Endothelial cell of umbilical vein (primary cell): ENCODE data around the gene EEF1A1. TPM values are rescaled to one million over a fixed set of nuclear protein-coding genes. Genes with fewer than 3 reads are reported as not detected.

Source experiments
- BruUV-seq: library from RNA; stranded (reverse); fragments of 400-500 nt; replicated peaks from 2 replicates; lab custom pipeline; 2021; lab: Mats Ljungman, UMichigan
- CTCF ChIA-PET: fragments of 300-600, 350-600 bp; sonication (Branson Sonifier 250); formaldehyde crosslinking; loops from one replicate; lab custom pipeline; 2021; ENCODE audit warnings: antibody characterized with exemption, inconsistent platforms; lab: Charles Lee
- POLR2A ChIA-PET: fragments of 300-600, 350-600 bp; sonication (Branson Sonifier 250); formaldehyde crosslinking; loops from one replicate; lab custom pipeline; 2021; ENCODE audit warnings: antibody characterized with exemption, inconsistent platforms; lab: Charles Lee
- DNase-seq: peaks from one replicate; pipeline ENCODE4 v3.0.0-alpha.2; 2011; ENCODE audit warnings: low read depth, low spot score
- FAIRE-seq: peaks from 2 replicates; lab custom pipeline; 2011; peaks lifted over from hg19 to GRCh38; lab: Jason Lieb, UNC
- H2AFZ ChIP-seq: 2 replicates; pipeline ENCODE4 v1.6.0; 2012; ENCODE audit warnings: low read depth, low read length, control low read depth, inconsistent platforms
- H3K27ac ChIP-seq: 2 replicates; pipeline ENCODE4 v1.5.1; 2011; ENCODE audit warnings: low read depth, mild to moderate bottlenecking, control low read depth, low read length, moderate library complexity; ENCODE audit not compliant: insufficient read depth
- H3K27me3 ChIP-seq, 2 experiments: 2 replicates each; pipeline versions ENCODE4 v1.6.0 to v1.6.1; 2011; ENCODE audit warnings: low read length in 2 of 2, mixed read lengths in 1 of 2; ENCODE audit not compliant: control insufficient read depth in 2 of 2, insufficient read depth in 2 of 2
- H3K36me3 ChIP-seq, 2 experiments: 2 replicates in 1 of 2; 3 replicates in 1 of 2; pipeline ENCODE4 v1.5.1; 2011; ENCODE audit warnings: low read length in 2 of 2, mild to moderate bottlenecking in 1 of 2, moderate library complexity in 1 of 2; ENCODE audit not compliant: control insufficient read depth in 2 of 2, insufficient read depth in 2 of 2; ENCODE audit errors: extremely low read depth in 1 of 2
- H3K4me1 ChIP-seq: 3 replicates; pipeline ENCODE4 v1.5.1; 2011; ENCODE audit warnings: mild to moderate bottlenecking, low read length; ENCODE audit not compliant: control insufficient read depth, insufficient read depth; ENCODE audit errors: extremely low read depth
- H3K4me2 ChIP-seq: 2 replicates; pipeline ENCODE4 v1.6.1; 2011; ENCODE audit warnings: low read length, control low read depth, mixed read lengths; ENCODE audit not compliant: insufficient read depth
- H3K4me3 ChIP-seq, 3 experiments: fragments of 200-600 bp in 1 of 3; sonication (generic), shearing (Covaris generic) in 1 of 3; replicated peaks in 1 of 3; 2 replicates each; pipeline ENCODE4 v1.5.1; 2011 to 2016; ENCODE audit warnings: control low read depth in 3 of 3, low read length in 3 of 3, mild to moderate bottlenecking in 2 of 3, inconsistent platforms in 1 of 3, low read depth in 1 of 3, moderate library complexity in 1 of 3; ENCODE audit not compliant: insufficient read depth in 1 of 3
- H3K79me2 ChIP-seq: 2 replicates; pipeline ENCODE4 v1.6.0; 2012; ENCODE audit warnings: low read length, inconsistent platforms; ENCODE audit not compliant: control insufficient read depth, insufficient read depth
- H3K9ac ChIP-seq: replicated peaks from 2 replicates; pipeline ENCODE3; 2011; ENCODE audit warnings: low read length, control low read depth; ENCODE audit not compliant: insufficient read depth; ENCODE audit errors: extremely low read depth
- H3K9me1 ChIP-seq: replicated peaks from 3 replicates; pipeline ENCODE4 v1.6.0; 2011; ENCODE audit warnings: mild to moderate bottlenecking, low read length; ENCODE audit not compliant: control insufficient read depth, insufficient read depth; ENCODE audit errors: extremely low read depth
- H3K9me3 ChIP-seq: replicated peaks from 2 replicates; pipeline ENCODE4 v1.5.1; 2012; ENCODE audit warnings: low read length, inconsistent platforms; ENCODE audit not compliant: control insufficient read depth, insufficient read depth
- H4K20me1 ChIP-seq: replicated peaks from 2 replicates; pipeline ENCODE3; 2011; ENCODE audit warnings: mild to moderate bottlenecking, low read length; ENCODE audit not compliant: control insufficient read depth, insufficient read depth; ENCODE audit errors: extremely low read depth
- EZH2 ChIP-seq: IDR thresholded peaks from 2 replicates; pipeline ENCODE4 v1.6.1; 2012; ENCODE audit warnings: borderline replicate concordance, low read depth, mild to moderate bottlenecking, moderate library complexity, low read length, inconsistent platforms; ENCODE audit not compliant: severe bottlenecking
- FOS ChIP-seq: IDR thresholded peaks from 2 replicates; pipeline ENCODE4 v1.6.1; 2011; ENCODE audit warnings: mild to moderate bottlenecking, low read length, moderate library complexity, borderline replicate concordance; ENCODE audit not compliant: insufficient read depth
- GATA2 ChIP-seq: IDR thresholded peaks from 2 replicates; pipeline ENCODE4 v1.7.0; 2011; ENCODE audit warnings: low read depth, mild to moderate bottlenecking, moderate library complexity, mixed read lengths, low read length; ENCODE audit not compliant: insufficient read length, insufficient read depth
- JUN ChIP-seq: IDR thresholded peaks from 2 replicates; pipeline ENCODE4 v1.6.1; 2011; ENCODE audit warnings: borderline replicate concordance, low read depth; ENCODE audit not compliant: insufficient read length, insufficient read depth
- MYC ChIP-seq: IDR thresholded peaks from one replicate; pipeline ENCODE4 v1.6.1; 2011; ENCODE audit warnings: mild to moderate bottlenecking, low read depth, low read length
- POLR2A ChIP-seq: IDR thresholded peaks from 2 replicates; pipeline ENCODE4 v1.6.1; 2012; ENCODE audit warnings: low read depth, mild to moderate bottlenecking, control low read depth, low read length
- POLR2AphosphoS5 ChIP-seq: IDR thresholded peaks from 2 replicates; pipeline ENCODE4 v1.6.1; 2012; ENCODE audit warnings: low read depth, mild to moderate bottlenecking, control low read depth, low read length, moderate library complexity; ENCODE audit not compliant: insufficient read depth
- dilution Hi-C: fragments of 300-500 bp; cut with MboI; formaldehyde crosslinking; loops from one replicate; pipeline ENCODE4 v1.15.0; 2019; ENCODE audit warnings: low sequenced_read_pairs; ENCODE audit not compliant: extremely low pct_ligation_motif_present
- intact Hi-C: fragments of 100-400 bp; cut with micrococcal nuclease; formaldehyde crosslinking; loops from one replicate; pipeline ENCODE4 v1.10.0; 2022
- polyA plus RNA-seq, 4 experiments: library from polyadenylated mRNA; depleted of rRNA in 3 of 4; stranded (reverse) in 3 of 4; unstranded in 1 of 4; fragments of >200 nt; gene quantifications; 2 replicates each; pipeline versions ENCODE4 v1.2.1 to v1.2.3, GENCODE V29; 2011 to 2012; ENCODE audit warnings: missing spikeins in 1 of 4
- total RNA-seq: library from RNA; stranded (reverse); gene quantifications from 2 replicates; pipeline ENCODE4 v1.2.3, GENCODE V29; 2021
- TF ChIP-seq, protein P1 (sequence below), 2 donors: IDR thresholded peaks; 1 replicate in 1 of 2; 2 replicates in 1 of 2; pipeline ENCODE4 v1.5.1; 2011; ENCODE audit warnings: low read length in 2 of 2, mild to moderate bottlenecking in 2 of 2, moderate library complexity in 2 of 2, control low read depth in 1 of 2, inconsistent platforms in 1 of 2, low read depth in 1 of 2; ENCODE audit not compliant: insufficient read depth in 1 of 2; ENCODE audit errors: extremely low read depth in 1 of 2
- TF ChIP-seq, protein P2 (sequence below): IDR thresholded peaks from 2 replicates; pipeline ENCODE4 v1.6.1; 2011; ENCODE audit not compliant: insufficient read depth, insufficient read length

The EEF1A1 gene
- total and polyA plus RNA-seq, 2 donors (not counting 3 experiments of a cell fraction or from before 2014, with no cell fraction given) = 9,186 to 11,104 TPM

DNA sequence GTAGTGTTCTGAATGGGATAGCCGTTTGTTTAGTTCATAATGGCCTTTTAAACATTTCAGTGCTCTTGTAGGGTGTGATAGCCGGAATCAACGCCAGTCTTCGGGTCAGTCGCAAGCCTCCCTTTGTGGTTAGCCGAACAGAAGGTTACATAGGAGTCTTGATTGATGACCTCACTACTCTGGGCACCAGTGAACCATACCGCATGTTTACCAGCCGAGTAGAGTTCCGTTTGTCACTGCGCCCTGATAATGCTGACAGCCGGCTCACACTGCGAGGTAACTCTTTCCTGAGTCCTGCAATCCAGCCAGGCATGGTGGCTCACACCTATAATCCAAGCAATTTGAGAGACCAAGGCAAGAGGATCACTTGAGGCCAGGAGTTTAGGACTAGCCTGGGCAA, 38.9 kb downstream of the EEF1A1 start:
- Histone ChIP-seq H3K4me2 (no peak overlapping the region), H3K27me3 (no peaks in the 10 kb centered on the region), H3K36me3 (peaks cover 18 to 23% of the 10 kb centered on the region in 2 experiments), H3K4me1 (no peaks in the 10 kb centered on the region), H3K27ac (no peak overlapping the region), H2AFZ (no peak overlapping the region), H3K9me1 (no peaks in the 10 kb centered on the region), H3K9ac (no peak overlapping the region), H3K9me3 (no peaks in the 10 kb centered on the region), H3K79me2 (no peaks in the 10 kb centered on the region), H4K20me1 (no peaks in the 10 kb centered on the region), H3K4me3 (no peak overlapping the region)
- no peak for FAIRE-seq
- TF ChIP-seq, protein P1, sequence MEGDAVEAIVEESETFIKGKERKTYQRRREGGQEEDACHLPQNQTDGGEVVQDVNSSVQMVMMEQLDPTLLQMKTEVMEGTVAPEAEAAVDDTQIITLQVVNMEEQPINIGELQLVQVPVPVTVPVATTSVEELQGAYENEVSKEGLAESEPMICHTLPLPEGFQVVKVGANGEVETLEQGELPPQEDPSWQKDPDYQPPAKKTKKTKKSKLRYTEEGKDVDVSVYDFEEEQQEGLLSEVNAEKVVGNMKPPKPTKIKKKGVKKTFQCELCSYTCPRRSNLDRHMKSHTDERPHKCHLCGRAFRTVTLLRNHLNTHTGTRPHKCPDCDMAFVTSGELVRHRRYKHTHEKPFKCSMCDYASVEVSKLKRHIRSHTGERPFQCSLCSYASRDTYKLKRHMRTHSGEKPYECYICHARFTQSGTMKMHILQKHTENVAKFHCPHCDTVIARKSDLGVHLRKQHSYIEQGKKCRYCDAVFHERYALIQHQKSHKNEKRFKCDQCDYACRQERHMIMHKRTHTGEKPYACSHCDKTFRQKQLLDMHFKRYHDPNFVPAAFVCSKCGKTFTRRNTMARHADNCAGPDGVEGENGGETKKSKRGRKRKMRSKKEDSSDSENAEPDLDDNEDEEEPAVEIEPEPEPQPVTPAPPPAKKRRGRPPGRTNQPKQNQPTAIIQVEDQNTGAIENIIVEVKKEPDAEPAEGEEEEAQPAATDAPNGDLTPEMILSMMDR (IDR thresholded peaks at IDR 0.05; ENCODE audit: extremely low read depth in 1 of 2, insufficient read depth in 1 of 2, low read depth in 1 of 2, low read length in 2 of 2) = no peak
- TF ChIP-seq JUN (no peak), GATA2 (no peak), POLR2AphosphoS5 (no peak), POLR2A (no peak), MYC (no peak), EZH2 (no peak), FOS (no peak)
- TF ChIP-seq, protein P2, sequence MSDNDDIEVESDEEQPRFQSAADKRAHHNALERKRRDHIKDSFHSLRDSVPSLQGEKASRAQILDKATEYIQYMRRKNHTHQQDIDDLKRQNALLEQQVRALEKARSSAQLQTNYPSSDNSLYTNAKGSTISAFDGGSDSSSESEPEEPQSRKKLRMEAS = no peak
- intact Hi-C loops (no loop called here), dilution Hi-C loops (no loop called here)
- DNase-seq = no peak
- POLR2A ChIA-PET = interaction anchor here (0.6 kb wide), 1 partner anchor 28 kb away, joined by 5 read pairs; no protein-coding TSS in a partner anchor
- CTCF ChIA-PET = no interaction called here
- no TSS peak for BruUV-seq
